Suprapubic skin (tissue), 4 donors: ENCODE data around the gene DZIP1.

Source experiments
- CTCF ChIP-seq, 2 donors: fragments of 200-600 bp in 1 of 2; fragments of 450-650 bp in 1 of 2; sonication (generic) in 1 of 2; IDR thresholded peaks; one replicate each; pipeline ENCODE4 v1.5.1; 2016 to 2019; ENCODE audit warnings: antibody characterized with exemption in 2 of 2, mild to moderate bottlenecking in 1 of 2, moderate library complexity in 1 of 2
- EP300 ChIP-seq: sonication (generic); formaldehyde crosslinking; IDR thresholded peaks from one replicate; pipeline ENCODE4 v1.6.1; 2017; ENCODE audit warnings: antibody characterized with exemption
- POLR2A ChIP-seq, 2 donors: fragments of 450-650 bp; IDR thresholded peaks; one replicate each; pipeline ENCODE4 v1.6.1; 2017; ENCODE audit warnings: antibody characterized with exemption in 2 of 2, mild to moderate bottlenecking in 2 of 2, moderate library complexity in 2 of 2
- POLR2AphosphoS5 ChIP-seq, 3 donors: sonication (generic); formaldehyde crosslinking; IDR thresholded peaks; one replicate each; pipeline ENCODE4 v1.6.1; 2017; ENCODE audit warnings: antibody characterized with exemption in 3 of 3

- TF ChIP-seq CTCF (IDR thresholded peaks at IDR 0.05): no peak
- no peak for TF ChIP-seq POLR2A (IDR thresholded peaks at IDR 0.05)
- TF ChIP-seq POLR2AphosphoS5 (IDR thresholded peaks at IDR 0.05): no peak
- TF ChIP-seq EP300: no peak
Observed at GRCh38 chr13:95652244-95652764, 7.8 kb upstream of the DZIP1 start.
